ENCODE data around the gene TBL1XR1.

Gene TBL1XR1

DNA sequence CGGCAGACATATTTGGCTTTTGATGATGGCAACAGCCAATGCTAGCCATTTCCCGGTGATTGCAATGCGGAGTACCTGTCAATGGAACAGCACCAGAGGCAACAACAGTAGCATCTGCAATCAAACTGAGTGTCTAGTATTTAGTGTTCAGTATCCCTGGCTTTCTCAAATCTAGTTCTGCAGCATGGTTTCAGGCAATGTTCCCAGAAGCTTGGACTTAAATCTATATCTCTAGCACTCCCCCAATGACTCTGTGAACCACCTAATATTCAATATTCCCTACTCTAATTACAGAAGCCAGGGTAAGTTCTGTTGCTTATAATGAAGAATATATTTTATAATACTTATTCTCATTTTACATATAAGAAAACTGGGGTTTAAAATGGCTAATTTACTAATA lies 48.2 kb downstream of the TBL1XR1 start:
- DNase-seq (ENCODE audit: low read depth): no peak
- TF ChIP-seq, protein P1, sequence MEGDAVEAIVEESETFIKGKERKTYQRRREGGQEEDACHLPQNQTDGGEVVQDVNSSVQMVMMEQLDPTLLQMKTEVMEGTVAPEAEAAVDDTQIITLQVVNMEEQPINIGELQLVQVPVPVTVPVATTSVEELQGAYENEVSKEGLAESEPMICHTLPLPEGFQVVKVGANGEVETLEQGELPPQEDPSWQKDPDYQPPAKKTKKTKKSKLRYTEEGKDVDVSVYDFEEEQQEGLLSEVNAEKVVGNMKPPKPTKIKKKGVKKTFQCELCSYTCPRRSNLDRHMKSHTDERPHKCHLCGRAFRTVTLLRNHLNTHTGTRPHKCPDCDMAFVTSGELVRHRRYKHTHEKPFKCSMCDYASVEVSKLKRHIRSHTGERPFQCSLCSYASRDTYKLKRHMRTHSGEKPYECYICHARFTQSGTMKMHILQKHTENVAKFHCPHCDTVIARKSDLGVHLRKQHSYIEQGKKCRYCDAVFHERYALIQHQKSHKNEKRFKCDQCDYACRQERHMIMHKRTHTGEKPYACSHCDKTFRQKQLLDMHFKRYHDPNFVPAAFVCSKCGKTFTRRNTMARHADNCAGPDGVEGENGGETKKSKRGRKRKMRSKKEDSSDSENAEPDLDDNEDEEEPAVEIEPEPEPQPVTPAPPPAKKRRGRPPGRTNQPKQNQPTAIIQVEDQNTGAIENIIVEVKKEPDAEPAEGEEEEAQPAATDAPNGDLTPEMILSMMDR (conservative IDR thresholded peaks at IDR 0.05; ENCODE audit: low read depth, low read length): no peak
- H3K4me3 ChIP-seq (ENCODE audit: low read length): no peak overlapping the region

DNA sequence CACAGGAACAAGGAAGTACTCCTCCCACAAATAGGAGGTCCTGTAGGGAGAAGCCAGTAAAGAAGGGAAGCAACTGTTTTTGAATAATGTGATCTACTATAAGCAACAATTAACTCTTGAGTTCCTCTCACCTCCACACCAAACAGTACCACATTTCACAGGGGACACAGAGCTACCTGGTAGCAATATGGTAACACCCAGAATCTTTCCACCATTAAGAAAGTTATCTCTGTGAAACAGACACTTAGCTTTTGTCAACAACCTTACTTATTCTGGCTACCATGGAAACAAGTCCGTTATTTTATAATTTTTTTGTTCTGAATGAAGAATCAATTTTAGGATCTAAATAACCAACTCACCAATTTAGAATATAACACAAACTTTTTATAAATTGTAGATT lies 49.5 kb downstream of the TBL1XR1 start:
- H3K4me3 ChIP-seq (ENCODE audit: low read length): no peak overlapping the region
- DNase-seq (ENCODE audit: low read depth): no peak
- TF ChIP-seq, protein P1 (conservative IDR thresholded peaks at IDR 0.05; ENCODE audit: low read depth, low read length): no peak

DNA sequence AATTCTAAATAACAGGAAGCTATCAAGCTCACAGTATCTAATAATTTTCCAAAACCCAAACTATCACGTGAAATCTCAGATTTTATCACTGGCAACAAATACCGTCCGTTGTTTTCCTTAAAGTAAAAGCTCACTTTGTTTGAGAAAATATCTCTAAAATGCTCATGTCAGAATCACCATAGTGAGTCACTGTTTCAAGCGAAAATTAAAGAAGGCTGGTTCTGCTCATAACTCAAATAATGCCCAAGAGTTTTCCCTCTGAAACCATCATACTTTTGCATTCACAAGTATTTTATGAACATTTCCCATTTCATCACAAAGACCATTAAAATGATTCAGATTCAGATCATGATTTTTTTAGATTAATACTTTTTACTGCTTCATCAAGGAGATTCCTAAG lies 50.6 kb downstream of the TBL1XR1 start:
- H3K4me3 ChIP-seq (ENCODE audit: low read length): no peak overlapping the region
- DNase-seq (ENCODE audit: low read depth): no peak
- TF ChIP-seq, protein P1 (conservative IDR thresholded peaks at IDR 0.05; ENCODE audit: low read depth, low read length): no peak

DNA sequence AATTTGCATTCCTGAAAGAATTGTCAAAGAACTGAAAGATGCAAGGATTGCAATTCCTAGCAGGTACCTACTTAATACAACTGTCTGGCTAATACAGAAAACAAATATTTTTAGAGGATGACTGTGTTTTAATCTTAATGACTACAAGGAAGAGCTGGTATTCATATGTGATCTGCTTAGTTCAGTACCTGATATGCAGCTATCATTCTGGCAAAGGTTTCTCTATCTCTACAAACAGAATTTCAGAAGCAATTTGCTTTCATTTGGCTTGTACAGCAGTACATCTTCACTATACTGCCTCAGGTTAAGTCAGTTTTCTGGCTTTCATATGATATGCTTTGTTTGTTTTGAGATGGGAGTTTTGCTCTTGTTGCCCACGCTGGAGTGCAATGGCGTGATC lies 51.3 kb downstream of the TBL1XR1 start:
- H3K4me3 ChIP-seq (ENCODE audit: low read length): no peak overlapping the region
- TF ChIP-seq, protein P1 (conservative IDR thresholded peaks at IDR 0.05; ENCODE audit: low read depth, low read length): no peak
- no peak for DNase-seq (ENCODE audit: low read depth)

DNA sequence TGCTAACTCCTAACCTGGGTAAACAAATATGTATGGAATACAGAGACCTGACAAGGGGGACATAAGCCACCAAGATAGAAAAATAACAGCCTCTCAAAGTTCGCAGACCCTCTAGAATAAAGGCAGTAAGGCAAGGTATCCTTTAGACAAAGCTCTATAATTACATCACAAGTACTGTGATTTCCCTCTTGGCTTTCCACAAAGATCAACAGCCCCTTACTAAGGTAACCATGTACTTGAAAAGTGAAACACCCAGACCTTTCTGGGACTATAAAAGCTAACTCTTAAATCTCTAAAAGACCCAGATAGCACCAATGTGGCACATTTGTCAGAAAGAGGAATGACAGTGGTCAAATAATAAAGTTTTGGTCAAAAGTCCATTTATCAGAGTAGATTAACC lies 51.9 kb downstream of the TBL1XR1 start:
- DNase-seq (ENCODE audit: low read depth): no peak
- H3K4me3 ChIP-seq (ENCODE audit: low read length): no peak overlapping the region
- TF ChIP-seq, protein P1 (conservative IDR thresholded peaks at IDR 0.05; ENCODE audit: low read depth, low read length): no peak

DNA sequence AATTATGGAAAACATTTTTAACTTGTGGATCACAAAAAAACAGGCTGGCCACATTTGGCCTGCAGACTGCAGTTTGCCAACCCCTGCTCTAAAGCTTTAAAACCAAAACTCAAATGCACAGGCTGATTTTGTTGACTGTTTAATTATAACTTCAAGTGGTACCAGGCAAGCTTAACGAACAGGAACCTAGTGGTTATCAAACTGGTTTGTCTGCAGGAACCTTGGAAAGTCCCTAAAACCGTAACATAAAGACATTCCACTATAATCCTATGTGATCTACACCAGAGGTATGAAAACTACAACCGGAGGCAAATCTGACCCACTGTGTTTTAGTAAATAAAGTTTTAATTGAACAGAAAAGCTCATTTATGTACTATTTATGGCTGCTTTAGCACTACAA lies 52.4 kb downstream of the TBL1XR1 start:
- TF ChIP-seq, protein P1 (conservative IDR thresholded peaks at IDR 0.05; ENCODE audit: low read depth, low read length): no peak
- no peak for DNase-seq (ENCODE audit: low read depth)
- no peak overlapping the region for H3K4me3 ChIP-seq (ENCODE audit: low read length)

DNA sequence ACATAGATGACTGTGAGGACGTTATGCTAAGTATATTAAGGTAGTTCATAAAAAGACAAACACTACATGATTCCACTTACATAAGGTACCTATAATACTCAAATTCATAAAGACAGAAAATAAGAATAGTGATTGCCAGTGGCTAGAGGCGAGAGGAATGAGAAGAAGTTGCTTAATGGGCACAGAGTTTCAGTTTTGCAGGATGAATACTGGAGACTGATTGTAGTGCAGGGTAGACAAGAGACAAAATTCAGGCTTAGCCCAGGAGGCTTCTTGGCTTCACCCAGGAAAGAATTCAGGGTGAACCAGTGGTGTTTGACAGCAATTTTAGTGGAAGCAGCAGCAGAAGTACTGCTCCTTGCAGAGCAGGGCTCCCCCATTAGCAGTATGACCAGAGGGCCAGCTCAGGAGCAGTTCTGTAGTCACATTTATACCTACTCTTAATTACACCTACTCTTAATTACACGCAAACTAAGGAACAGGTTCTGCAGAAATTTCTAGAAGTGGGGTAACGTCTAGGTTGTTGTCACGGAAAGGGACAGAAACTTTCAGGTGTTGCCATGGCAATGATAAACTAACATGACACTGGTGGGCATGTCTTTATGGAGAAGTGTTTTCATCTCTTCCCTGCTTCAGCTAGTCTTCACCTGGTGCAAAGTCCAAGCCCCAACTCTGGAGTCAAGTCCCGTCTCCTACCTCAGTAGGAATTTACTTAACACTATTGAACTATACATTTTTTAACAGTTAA lies 55.2 kb downstream of the TBL1XR1 start:
- no peak for DNase-seq (ENCODE audit: low read depth)
- TF ChIP-seq, protein P1 (conservative IDR thresholded peaks at IDR 0.05; ENCODE audit: low read depth, low read length): no peak
- no peak overlapping the region for H3K4me3 ChIP-seq (ENCODE audit: low read length)
